Fibroblast of lung (primary cell): ENCODE measurements around the gene SETBP1. TPM values are rescaled to one million over a fixed set of nuclear protein-coding genes. Genes with fewer than 3 reads are reported as not detected.

Experiments
- DNase-seq, 2 donors: peaks; one replicate each; pipeline versions ENCODE4 v3.0.0 to v3.0.0-alpha.2; 2010; ENCODE audit warnings: low read depth in 2 of 2
- H2AFZ ChIP-seq: 2 replicates; pipeline ENCODE4 v1.5.1; 2012; ENCODE audit warnings: low read length, control low read depth, inconsistent platforms
- H3K27ac ChIP-seq: 2 replicates; pipeline ENCODE4 v1.5.1; 2011; ENCODE audit warnings: low read length, control low read depth; ENCODE audit not compliant: insufficient read depth
- H3K27me3 ChIP-seq: 2 replicates; pipeline ENCODE4 v1.5.1; 2011; ENCODE audit warnings: mild to moderate bottlenecking, low read length; ENCODE audit not compliant: control insufficient read depth, insufficient read depth
- H3K36me3 ChIP-seq: 2 replicates; pipeline ENCODE4 v1.5.1; 2011; ENCODE audit warnings: low read length; ENCODE audit not compliant: control insufficient read depth, insufficient read depth
- H3K4me1 ChIP-seq: 2 replicates; pipeline ENCODE4 v1.5.1; 2011; ENCODE audit warnings: low read length; ENCODE audit not compliant: control insufficient read depth, insufficient read depth; ENCODE audit errors: extremely low read depth
- H3K4me2 ChIP-seq: 2 replicates; pipeline ENCODE4 v1.5.1; 2011; ENCODE audit warnings: low read length, control low read depth; ENCODE audit not compliant: insufficient read depth; ENCODE audit errors: extremely low read depth
- H3K4me3 ChIP-seq, 4 experiments: fragments of 200-600 bp in 1 of 4; sonication (generic) in 1 of 4; replicated peaks in 1 of 4; 2 replicates each; pipeline ENCODE4 v1.5.1; 2011 to 2016; ENCODE audit warnings: low read length in 4 of 4, low read depth in 3 of 4, mild to moderate bottlenecking in 3 of 4, control low read depth in 2 of 4, inconsistent platforms in 1 of 4, mixed read lengths in 1 of 4; ENCODE audit not compliant: insufficient read depth in 1 of 4; ENCODE audit errors: control extremely low read depth in 1 of 4
- H3K79me2 ChIP-seq: 2 replicates; pipeline ENCODE4 v1.5.1; 2012; ENCODE audit warnings: mild to moderate bottlenecking, low read length, inconsistent platforms; ENCODE audit not compliant: control insufficient read depth, insufficient read depth
- H3K9ac ChIP-seq: 2 replicates; pipeline ENCODE4 v1.5.1; 2011; ENCODE audit warnings: mild to moderate bottlenecking, low read length, control low read depth; ENCODE audit not compliant: insufficient read depth
- H3K9me3 ChIP-seq: 2 replicates; pipeline ENCODE4 v1.5.1; 2012; ENCODE audit warnings: low read depth, low read length; ENCODE audit not compliant: control insufficient read depth, insufficient read depth
- H4K20me1 ChIP-seq: 2 replicates; pipeline ENCODE4 v1.5.1; 2011; ENCODE audit warnings: low read length; ENCODE audit not compliant: control insufficient read depth, insufficient read depth; ENCODE audit errors: extremely low read depth
- CTCF ChIP-seq, 2 donors: IDR thresholded peaks in 1 of 2; conservative IDR thresholded peaks in 1 of 2; 1 replicate in 1 of 2; 2 replicates in 1 of 2; pipeline ENCODE4 v1.5.1; 2011 to 2012; ENCODE audit warnings: low read length in 2 of 2, control low read depth in 1 of 2, inconsistent platforms in 1 of 2, low read depth in 1 of 2, mild to moderate bottlenecking in 1 of 2
- EZH2 ChIP-seq: IDR thresholded peaks from 2 replicates; pipeline ENCODE4 v1.5.1; 2012; ENCODE audit warnings: low read length, control low read depth, mild to moderate bottlenecking; ENCODE audit errors: missing control alignments
- polyA plus RNA-seq, 2 donors: library from polyadenylated mRNA; depleted of rRNA in 1 of 2; stranded (reverse) in 1 of 2; unstranded in 1 of 2; fragments of >200 nt; gene quantifications; 2 replicates each; pipeline ENCODE4 v1.2.1, GENCODE V29; 2011 to 2012; ENCODE audit warnings: missing spikeins in 1 of 2
- total RNA-seq: library from RNA; depleted of rRNA; stranded (reverse); fragments of >200 nt; gene quantifications from 2 replicates; pipeline ENCODE4 v1.2.1, GENCODE V29; 2014

SETBP1 gene
- total and polyA plus RNA-seq, 2 donors (not counting 1 experiment from before 2014, with no cell fraction given): 4.5 to 5.4 TPM

- H3K4me2 ChIP-seq: no peak overlapping the region
- no peaks in the 10 kb centered on the region for H3K9me3 ChIP-seq
- H3K9ac ChIP-seq: no peak overlapping the region
- no peaks in the 10 kb centered on the region for H3K36me3 ChIP-seq
- TF ChIP-seq CTCF (conservative IDR thresholded peaks at IDR 0.05 in 1 of 2, IDR thresholded peaks at IDR 0.05 in 1 of 2; ENCODE audit: low read depth in 1 of 2, low read length in 2 of 2): no peak
- no peak overlapping the region for H3K27ac ChIP-seq
- no peak for DNase-seq
- H3K79me2 ChIP-seq: no peaks in the 10 kb centered on the region
- no peak overlapping the region for H2AFZ ChIP-seq
- H3K4me1 ChIP-seq: no peaks in the 10 kb centered on the region
- H3K4me3 ChIP-seq: no peak overlapping the region
- no peaks in the 10 kb centered on the region for H3K27me3 ChIP-seq
- no peaks in the 10 kb centered on the region for H4K20me1 ChIP-seq
Observed at GRCh38 chr18:45026162-45026561, 345.5 kb downstream of the SETBP1 start.

DNA sequence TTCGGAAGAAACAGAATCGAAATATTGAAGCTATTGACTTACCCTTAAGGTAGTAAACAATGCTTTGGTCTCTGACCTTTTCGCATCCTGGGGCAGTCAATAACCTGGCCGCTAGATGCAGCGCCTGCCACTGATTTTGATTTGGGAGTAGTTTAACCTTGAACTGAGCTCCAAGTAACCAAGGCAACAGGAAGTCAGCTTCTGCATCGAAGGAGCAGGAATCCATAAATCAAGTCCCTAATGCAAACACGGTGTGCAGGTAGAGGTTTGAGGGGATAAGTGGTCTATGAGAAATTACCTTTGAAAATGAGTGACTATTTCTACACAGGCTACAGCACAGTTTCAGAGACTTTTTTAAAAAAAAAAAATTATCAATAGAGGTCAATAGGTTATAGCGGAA, 353.5 kb downstream of the SETBP1 start:
- Histone ChIP-seq H2AFZ (no peak overlapping the region), H3K4me1 (no peaks in the 10 kb centered on the region), H3K4me2 (no peak overlapping the region), H3K9ac (no peak overlapping the region), H3K4me3 (no peak overlapping the region), H3K9me3 (no peaks in the 10 kb centered on the region), H3K36me3 (no peaks in the 10 kb centered on the region), H3K27ac (no peak overlapping the region), H3K27me3 (no peaks in the 10 kb centered on the region), H3K79me2 (no peaks in the 10 kb centered on the region), H4K20me1 (no peaks in the 10 kb centered on the region)
- no peak for DNase-seq
- TF ChIP-seq EZH2 (no peak), CTCF (conservative IDR thresholded peaks at IDR 0.05 in 1 of 2, IDR thresholded peaks at IDR 0.05 in 1 of 2; ENCODE audit: low read depth in 1 of 2, low read length in 2 of 2) (no peak)

GRCh38 chr18:45037618-45038017, 356.9 kb downstream of the SETBP1 start:
- Histone ChIP-seq H3K27me3 (no peaks in the 10 kb centered on the region), H3K9me3 (no peaks in the 10 kb centered on the region), H3K4me1 (no peaks in the 10 kb centered on the region), H3K4me2 (no peak overlapping the region), H3K4me3 (no peak overlapping the region), H3K9ac (no peak overlapping the region), H2AFZ (no peak overlapping the region), H3K27ac (no peak overlapping the region), H3K36me3 (no peaks in the 10 kb centered on the region), H4K20me1 (no peaks in the 10 kb centered on the region), H3K79me2 (no peaks in the 10 kb centered on the region)
- DNase-seq: no peak
- TF ChIP-seq CTCF (conservative IDR thresholded peaks at IDR 0.05 in 1 of 2, IDR thresholded peaks at IDR 0.05 in 1 of 2; ENCODE audit: low read depth in 1 of 2, low read length in 2 of 2): no peak
